Stimulated activated CD4-positive, alpha-beta T cell treated with anti-CD3 and anti-CD28 coated beads, Interleukin-1b, Interleukin-23, amount 100 ng/mL, for 1 hour (primary cell): ENCODE results near the gene ZKSCAN7.
"Not testable (repeated sequence)": the region's sequence is repeated elsewhere in the genome, so short reads cannot be mapped to it uniquely, and the experiment has no call there.

Source experiments
- DNase-seq, 2 donors: peaks; one replicate each; pipeline ENCODE4 v3.0.0-alpha.2; 2020; ENCODE audit warnings: low read depth in 2 of 2

The ZKSCAN7 gene

GRCh38 chr3:44576613-44577012, 21.6 kb downstream of the ZKSCAN7 start:
- DNase-seq = no peak

- not testable (repeated sequence) for DNase-seq
Observed at GRCh38 chr3:44577354-44577952, 22.5 kb downstream of the ZKSCAN7 start.

GRCh38 chr3:44578316-44578715, 23.3 kb downstream of the ZKSCAN7 start:
- DNase-seq = not testable (repeated sequence)

GRCh38 chr3:44578924-44579515, 24.0 kb downstream of the ZKSCAN7 start:
- not testable (repeated sequence) for DNase-seq

- not testable (repeated sequence) for DNase-seq
Observed at GRCh38 chr3:44579749-44580148, 24.8 kb downstream of the ZKSCAN7 start.

- DNase-seq = not testable (repeated sequence)
Observed at GRCh38 chr3:44580971-44581370, 26.0 kb downstream of the ZKSCAN7 start.

- no peak for DNase-seq
Observed at GRCh38 chr3:44584646-44585501, 29.9 kb downstream of the ZKSCAN7 start, which contains the start of gene ZNF660. ZNF660 (plus strand) TSS chr3:44584964; CDS start chr3:44594194, 9,230 bp downstream.

- no peak for DNase-seq
Observed at GRCh38 chr3:44596621-44597020, 41.6 kb downstream of the ZKSCAN7 start.

- DNase-seq = no peak
Observed at GRCh38 chr3:44601749-44602148, 46.8 kb downstream of the ZKSCAN7 start.

GRCh38 chr3:44612678-44613077, 57.7 kb downstream of the ZKSCAN7 start:
- DNase-seq = no peak
